T-helper 17 cell (primary cell): ENCODE data around the gene PADI3. TPM values are rescaled to one million over a fixed set of nuclear protein-coding genes. Genes with fewer than 3 reads are reported as not detected.

Experiments
- ATAC-seq: fragments of 150-1000 bp; cut with Tn5 transposase; 2 replicates; pipeline ENCODE4 v1.10.0; 2021; ENCODE audit warnings: mild to moderate bottlenecking, moderate library complexity
- DNase-seq, 3 donors: peaks; one replicate each; pipeline versions ENCODE4 v3.0.0 to v3.0.0-alpha.2; 2020 to 2021
- H3K9me3 ChIP-seq: one replicate; pipeline ENCODE4 v1.7.0; 2013; ENCODE audit warnings: low read length, mild to moderate bottlenecking; ENCODE audit not compliant: control insufficient read depth, poor library complexity, severe bottlenecking
- H3K27ac Mint-ChIP-seq: one replicate; pipeline ENCODE4 v1.8.0; 2022; ENCODE audit warnings: mild to moderate bottlenecking, moderate library complexity, mixed read lengths
- H3K27me3 Mint-ChIP-seq: one replicate; pipeline ENCODE4 v1.8.0; 2022; ENCODE audit warnings: mixed read lengths
- H3K36me3 Mint-ChIP-seq: one replicate; pipeline ENCODE4 v1.8.0; 2022; ENCODE audit warnings: low read depth, mixed read lengths
- H3K4me1 Mint-ChIP-seq: one replicate; pipeline ENCODE4 v1.8.0; 2022; ENCODE audit warnings: mild to moderate bottlenecking, mixed read lengths
- H3K4me3 Mint-ChIP-seq: one replicate; pipeline ENCODE4 v1.8.0; 2022; ENCODE audit warnings: mild to moderate bottlenecking, moderate library complexity, mixed read lengths
- total RNA-seq, 4 donors: library from RNA in 2 of 4; stranded (reverse) in 2 of 4; gene quantifications; one replicate each; pipeline ENCODE4 v1.2.3 and lab custom pipeline; 2022 to 2026

PADI3 gene
- total RNA-seq, 2 donors from 2014 or later, result not detected

DNA sequence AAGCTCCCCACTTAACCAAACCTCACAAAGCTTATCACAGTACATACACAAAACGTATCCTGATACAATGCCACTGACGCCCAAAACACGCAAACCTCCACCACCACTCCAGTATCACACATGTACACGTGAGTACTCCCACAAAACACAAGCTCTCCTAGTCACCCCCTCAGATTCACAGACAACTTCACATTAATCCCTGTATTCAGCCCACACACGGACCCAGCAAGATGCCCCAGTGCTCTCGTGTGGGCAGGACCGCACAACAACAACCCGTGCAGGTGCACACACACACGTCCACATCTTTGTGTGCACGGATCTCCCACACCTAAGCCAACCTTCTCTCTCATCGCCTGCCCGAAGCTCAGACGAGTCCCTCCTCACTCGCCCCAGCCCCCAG lies 26.3 kb upstream of the PADI3 start:
- Mint-ChIP-seq H3K4me3 (no peak overlapping the region), H3K27me3 (peaks cover 23% of the 10 kb centered on the region), H3K27ac (no peak overlapping the region), H3K36me3 (no peaks in the 10 kb centered on the region), H3K4me1 (peaks cover 1% of the 10 kb centered on the region)
- ATAC-seq, result no peak
- H3K9me3 ChIP-seq, result no peaks in the 10 kb centered on the region
- no peak for DNase-seq

DNA sequence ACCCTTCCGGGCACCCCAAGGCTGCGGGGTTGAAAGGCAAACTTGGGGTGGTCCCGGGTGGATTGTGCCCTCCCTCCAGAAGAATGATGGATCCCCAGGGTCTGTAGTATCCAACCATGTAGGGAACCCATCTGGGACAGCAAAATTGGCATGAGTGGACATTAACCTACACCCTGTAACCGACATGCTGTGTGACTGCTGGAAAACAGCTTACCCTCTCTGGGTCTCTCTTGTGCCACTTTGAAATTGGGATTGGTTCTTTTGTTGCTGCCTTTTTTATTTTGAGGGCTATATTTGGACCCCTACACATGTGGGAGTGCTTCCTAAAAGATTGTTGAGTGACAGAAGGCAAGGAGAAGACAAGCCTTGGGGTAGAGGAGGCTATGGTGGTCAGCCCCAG lies 24.5 kb upstream of the PADI3 start:
- DNase-seq (no peak), ATAC-seq (no peak)
- H3K4me1 Mint-ChIP-seq, result peaks cover 2% of the 10 kb centered on the region
- no peaks in the 10 kb centered on the region for H3K36me3 Mint-ChIP-seq
- peaks cover 18% of the 10 kb centered on the region for H3K27me3 Mint-ChIP-seq
- no peak overlapping the region for H3K27ac Mint-ChIP-seq
- no peaks in the 10 kb centered on the region for H3K9me3 ChIP-seq
- H3K4me3 Mint-ChIP-seq, result no peak overlapping the region

DNA sequence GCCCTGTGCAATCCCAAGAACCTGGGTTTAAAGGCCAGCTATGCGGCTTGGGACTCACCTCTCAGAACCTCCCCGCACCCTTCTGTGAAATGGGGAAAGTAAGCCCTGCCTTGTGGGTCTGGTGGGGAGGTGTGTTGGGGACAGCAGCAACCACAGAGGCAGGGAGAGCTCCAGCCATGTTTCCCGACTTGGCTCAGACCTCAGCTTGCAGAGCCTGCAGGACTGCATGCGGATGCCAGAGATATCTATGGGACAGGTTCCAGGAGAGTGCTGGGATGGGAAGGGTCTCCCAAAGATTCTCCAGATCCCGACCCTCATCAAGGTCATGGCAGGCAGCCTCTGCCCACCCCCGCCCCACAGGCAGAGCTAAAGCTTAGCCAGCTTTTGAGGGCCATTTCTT lies 23.8 kb upstream of the PADI3 start:
- ATAC-seq (no peak), DNase-seq (no peak)
- Mint-ChIP-seq H3K36me3 (no peaks in the 10 kb centered on the region), H3K4me3 (no peak overlapping the region), H3K4me1 (peaks cover 2% of the 10 kb centered on the region), H3K27me3 (peaks cover 23% of the 10 kb centered on the region), H3K27ac (no peak overlapping the region)
- H3K9me3 ChIP-seq, result no peaks in the 10 kb centered on the region

DNA sequence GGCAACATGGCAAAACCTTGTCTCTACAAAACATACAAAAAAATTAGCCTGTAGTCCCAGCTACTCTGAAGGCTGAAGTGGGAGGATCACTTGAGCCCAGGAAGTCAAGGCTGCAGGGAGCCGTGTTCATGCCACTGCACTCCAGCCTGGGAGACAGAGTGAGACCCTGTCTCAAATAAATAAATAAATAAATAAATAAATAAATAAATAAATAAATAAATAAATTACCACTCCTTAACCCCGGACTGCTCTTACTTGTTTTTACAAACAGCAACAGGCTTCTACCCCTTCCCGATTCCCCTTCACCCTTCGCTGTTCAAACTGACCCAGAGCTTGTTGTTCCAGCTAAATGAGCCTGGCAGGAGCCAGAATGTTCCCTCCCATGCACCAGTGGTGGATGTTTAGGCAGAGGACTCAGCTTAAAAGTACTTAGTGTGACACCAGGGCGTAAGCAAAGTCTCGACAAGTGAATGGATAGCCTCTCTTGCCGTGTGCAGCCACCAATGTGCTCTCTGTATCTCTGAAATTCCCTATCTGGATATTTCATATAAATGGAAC lies 21.5 kb upstream of the PADI3 start:
- H3K27me3 Mint-ChIP-seq, result peaks cover 13% of the 10 kb centered on the region
- H3K36me3 Mint-ChIP-seq, result no peaks in the 10 kb centered on the region
- ATAC-seq (no peak), DNase-seq (no peak)
- no peak overlapping the region for H3K27ac Mint-ChIP-seq
- H3K4me3 Mint-ChIP-seq, result no peak overlapping the region
- H3K4me1 Mint-ChIP-seq, result peaks cover 2% of the 10 kb centered on the region
- H3K9me3 ChIP-seq, result no peaks in the 10 kb centered on the region

DNA sequence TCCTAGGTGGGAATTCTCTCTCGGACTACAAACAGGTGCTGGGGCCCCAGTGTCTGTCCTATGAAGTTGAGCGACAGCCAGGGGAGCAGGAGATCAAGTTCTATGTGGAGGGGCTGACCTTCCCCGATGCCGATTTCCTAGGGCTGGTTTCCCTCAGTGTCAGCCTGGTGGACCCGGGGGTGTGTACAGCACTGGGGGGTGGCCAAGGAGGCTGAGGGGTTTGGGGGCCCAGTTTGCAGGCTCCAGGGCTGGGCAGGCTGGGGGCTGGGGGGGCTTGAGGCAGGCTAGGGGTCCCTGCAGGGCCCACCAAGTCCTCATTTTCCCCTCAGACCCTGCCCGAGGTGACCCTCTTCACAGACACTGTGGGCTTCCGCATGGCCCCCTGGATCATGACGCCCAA lies 20.3 kb upstream of the PADI3 start:
- DNase-seq (no peak), ATAC-seq (no peak)
- no peaks in the 10 kb centered on the region for H3K9me3 ChIP-seq
- Mint-ChIP-seq H3K4me1 (peaks cover 2% of the 10 kb centered on the region), H3K36me3 (no peaks in the 10 kb centered on the region), H3K27me3 (peaks cover 17% of the 10 kb centered on the region), H3K4me3 (no peak overlapping the region), H3K27ac (no peak overlapping the region)

DNA sequence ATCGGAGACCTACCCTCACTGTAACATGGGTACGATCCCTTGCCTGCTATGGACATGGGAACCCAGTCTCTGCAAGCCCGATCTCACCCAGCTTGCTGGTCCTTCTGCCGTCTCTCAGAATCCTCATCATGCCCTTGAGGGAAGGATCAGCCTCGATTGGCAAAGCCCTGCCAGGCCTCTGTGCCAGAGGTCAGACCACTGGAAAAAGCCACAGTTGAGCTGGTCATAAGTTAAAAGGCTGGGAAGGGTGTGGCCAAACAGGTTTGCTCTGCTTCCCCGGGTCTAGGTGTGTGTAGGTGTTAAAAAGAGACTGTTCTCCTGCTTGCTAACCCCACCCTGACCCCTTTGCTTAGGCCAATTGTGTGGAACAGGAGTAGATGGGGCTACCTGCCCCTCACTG lies 19.5 kb upstream of the PADI3 start:
- Mint-ChIP-seq H3K36me3 (no peaks in the 10 kb centered on the region), H3K4me1 (peaks cover 2% of the 10 kb centered on the region), H3K27me3 (peaks cover 17% of the 10 kb centered on the region), H3K4me3 (no peak overlapping the region), H3K27ac (no peak overlapping the region)
- H3K9me3 ChIP-seq, result no peaks in the 10 kb centered on the region
- ATAC-seq (no peak), DNase-seq (no peak)

DNA sequence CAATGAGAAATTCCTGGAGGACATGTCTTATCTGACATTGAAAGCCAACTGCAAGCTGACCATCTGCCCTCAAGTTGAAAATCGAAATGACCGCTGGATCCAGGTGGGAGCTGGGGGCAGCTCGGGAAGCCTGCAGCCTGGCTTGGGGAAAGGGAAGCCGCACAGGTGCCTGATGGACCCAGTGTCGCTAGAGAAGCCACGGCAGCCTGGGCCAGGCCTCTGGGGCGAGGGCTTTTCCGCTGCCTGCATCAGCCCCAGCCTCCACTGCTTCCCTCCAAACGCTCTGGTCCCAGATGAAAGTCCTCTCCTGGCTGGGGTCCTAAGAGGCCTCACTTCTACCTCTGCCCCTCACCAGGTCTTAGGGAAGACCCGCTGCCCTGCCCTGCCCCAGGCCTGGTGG lies 18.8 kb upstream of the PADI3 start:
- H3K36me3 Mint-ChIP-seq, result no peaks in the 10 kb centered on the region
- no peak overlapping the region for H3K4me3 Mint-ChIP-seq
- no peak overlapping the region for H3K27ac Mint-ChIP-seq
- no peaks in the 10 kb centered on the region for H3K9me3 ChIP-seq
- peaks cover 17% of the 10 kb centered on the region for H3K27me3 Mint-ChIP-seq
- DNase-seq (no peak), ATAC-seq (no peak)
- peaks cover 2% of the 10 kb centered on the region for H3K4me1 Mint-ChIP-seq

DNA sequence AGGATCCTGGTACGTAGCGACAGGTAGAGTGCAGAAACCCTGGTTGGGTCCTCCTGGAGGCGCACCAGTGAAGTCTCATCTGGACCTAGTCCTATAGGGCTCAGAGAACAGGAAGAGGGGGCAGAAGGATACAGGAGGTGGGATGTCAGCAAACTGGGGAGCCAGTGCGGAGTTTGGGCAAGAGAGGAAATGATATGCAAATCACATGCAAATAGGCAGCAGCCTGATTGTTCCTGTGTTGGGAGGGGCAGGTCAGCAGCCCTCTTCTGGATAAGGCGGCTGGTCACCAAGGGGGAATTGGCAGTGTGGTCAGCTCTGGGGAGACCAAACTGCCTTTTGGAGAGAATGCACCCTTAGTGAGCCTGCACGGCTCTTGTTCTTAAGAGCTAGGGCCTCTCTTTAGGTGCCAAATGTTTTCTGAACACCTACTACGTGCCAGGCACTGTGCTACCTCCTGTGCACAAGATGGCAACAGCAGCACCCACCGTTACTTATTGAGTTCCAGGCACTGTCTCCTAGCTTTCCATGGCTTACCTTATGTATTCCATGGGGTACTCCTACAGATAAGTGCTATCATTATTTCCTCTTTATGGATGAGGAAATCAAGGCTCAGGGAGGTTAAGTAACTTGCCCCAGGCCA lies 18.1 kb upstream of the PADI3 start:
- peaks cover 2% of the 10 kb centered on the region for H3K4me1 Mint-ChIP-seq
- H3K36me3 Mint-ChIP-seq, result no peaks in the 10 kb centered on the region
- no peak overlapping the region for H3K27ac Mint-ChIP-seq
- H3K4me3 Mint-ChIP-seq, result no peak overlapping the region
- no peak for DNase-seq
- peaks cover 17% of the 10 kb centered on the region for H3K27me3 Mint-ChIP-seq
- no peaks in the 10 kb centered on the region for H3K9me3 ChIP-seq
- no peak for ATAC-seq

DNA sequence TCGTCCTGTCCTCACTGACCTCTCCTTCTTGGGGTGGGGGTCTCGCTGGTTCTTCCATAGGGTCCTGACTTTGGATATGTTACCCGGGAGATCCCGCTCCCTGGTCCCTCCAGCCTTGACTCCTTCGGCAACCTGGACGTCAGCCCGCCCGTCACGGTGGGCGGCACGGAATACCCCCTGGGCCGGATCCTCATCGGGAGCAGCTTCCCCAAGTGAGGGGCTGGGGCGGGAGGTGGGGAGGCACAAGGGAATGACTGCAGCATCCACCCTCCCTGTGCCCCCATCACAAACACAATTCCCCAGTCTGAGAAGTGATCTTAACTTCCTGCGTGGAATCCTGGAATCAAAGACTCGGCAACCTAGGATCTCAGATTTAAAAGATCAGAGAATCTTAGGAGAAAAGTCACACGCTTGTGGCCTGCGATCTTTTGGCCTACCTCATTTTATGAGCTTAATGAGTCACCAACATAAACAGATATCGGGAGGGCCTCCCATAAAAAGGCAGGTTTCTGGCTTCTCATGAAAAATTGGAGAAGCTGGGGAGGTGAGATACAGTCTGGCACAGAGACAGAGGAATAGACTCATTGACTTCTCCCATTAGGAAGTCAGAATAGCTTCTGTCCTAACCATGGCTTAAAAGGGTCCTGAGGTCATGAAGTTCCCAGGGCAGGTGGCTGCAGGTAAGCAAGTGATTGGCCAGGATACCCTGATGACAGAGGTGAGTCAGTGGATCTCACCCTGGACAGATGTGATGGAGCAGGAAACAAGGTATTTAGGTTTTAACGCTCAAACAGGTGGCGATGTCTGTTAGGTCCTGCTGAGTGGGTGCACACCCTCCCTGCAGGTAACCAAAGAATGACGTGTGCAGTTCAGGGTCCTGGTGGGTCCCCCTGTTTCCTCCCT lies 15.9 kb upstream of the PADI3 start:
- Mint-ChIP-seq H3K4me1 (peaks cover 4% of the 10 kb centered on the region), H3K36me3 (no peaks in the 10 kb centered on the region), H3K27ac (no peak overlapping the region), H3K27me3 (peaks cover 17% of the 10 kb centered on the region), H3K4me3 (no peak overlapping the region)
- no peaks in the 10 kb centered on the region for H3K9me3 ChIP-seq
- ATAC-seq (no peak), DNase-seq (no peak)

DNA sequence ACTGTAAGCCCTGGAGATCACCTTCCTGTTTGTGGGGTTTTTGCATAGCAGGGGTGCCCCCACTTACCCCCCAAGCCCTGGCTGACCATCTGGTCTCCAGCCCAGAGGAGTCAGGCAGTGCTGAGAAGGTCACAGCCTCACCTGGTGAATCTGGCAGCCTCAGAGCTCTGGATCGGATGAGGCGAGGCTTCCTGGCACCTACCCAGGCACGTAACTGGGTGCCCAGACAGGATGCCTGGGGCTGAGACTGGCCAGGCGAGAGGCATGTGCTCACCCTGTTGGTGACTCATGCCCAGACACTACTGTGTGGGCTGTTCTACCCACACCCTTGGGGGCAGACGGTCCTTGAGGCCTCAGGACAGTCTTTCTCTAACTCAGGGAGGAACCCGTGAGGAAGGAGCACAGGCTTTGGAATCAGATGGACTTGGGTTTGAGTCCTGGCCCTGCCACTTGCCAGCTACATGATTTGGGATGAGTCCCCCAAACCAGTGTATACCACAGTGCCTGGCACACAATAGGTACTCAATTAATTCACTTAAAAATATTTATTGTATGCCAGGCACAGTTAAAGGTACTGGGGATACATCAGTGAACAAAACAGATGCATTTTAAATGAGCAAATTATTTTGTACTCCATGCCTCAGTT lies 15.1 kb upstream of the PADI3 start:
- Mint-ChIP-seq H3K27me3 (peaks cover 17% of the 10 kb centered on the region), H3K4me1 (peaks cover 4% of the 10 kb centered on the region), H3K4me3 (no peak overlapping the region), H3K27ac (no peak overlapping the region), H3K36me3 (no peaks in the 10 kb centered on the region)
- DNase-seq, result no peak
- H3K9me3 ChIP-seq, result no peaks in the 10 kb centered on the region
- ATAC-seq, result no peak

DNA sequence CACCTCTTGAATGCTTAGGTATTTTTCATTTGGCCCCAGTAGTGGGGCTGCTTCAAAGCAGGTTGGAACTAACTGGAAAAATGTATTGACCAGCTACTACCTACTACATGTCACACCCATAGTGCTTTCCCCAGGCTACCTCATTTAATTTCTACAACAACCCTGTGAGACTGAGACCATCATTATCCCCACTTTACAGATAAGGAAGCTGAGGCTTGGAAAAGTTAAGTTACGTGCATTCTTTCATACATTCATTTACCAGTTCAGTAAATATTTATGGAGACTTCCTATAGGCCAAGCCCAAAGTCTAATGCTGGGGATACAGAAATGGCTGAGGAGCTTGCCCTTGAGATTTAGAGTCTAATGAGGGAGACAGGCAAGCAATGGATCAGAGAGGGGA lies 14.5 kb upstream of the PADI3 start:
- H3K36me3 Mint-ChIP-seq, result no peaks in the 10 kb centered on the region
- no peaks in the 10 kb centered on the region for H3K9me3 ChIP-seq
- peaks cover 4% of the 10 kb centered on the region for H3K4me1 Mint-ChIP-seq
- H3K27me3 Mint-ChIP-seq, result peaks cover 17% of the 10 kb centered on the region
- DNase-seq (no peak), ATAC-seq (no peak)
- no peak overlapping the region for H3K27ac Mint-ChIP-seq
- no peak overlapping the region for H3K4me3 Mint-ChIP-seq

DNA sequence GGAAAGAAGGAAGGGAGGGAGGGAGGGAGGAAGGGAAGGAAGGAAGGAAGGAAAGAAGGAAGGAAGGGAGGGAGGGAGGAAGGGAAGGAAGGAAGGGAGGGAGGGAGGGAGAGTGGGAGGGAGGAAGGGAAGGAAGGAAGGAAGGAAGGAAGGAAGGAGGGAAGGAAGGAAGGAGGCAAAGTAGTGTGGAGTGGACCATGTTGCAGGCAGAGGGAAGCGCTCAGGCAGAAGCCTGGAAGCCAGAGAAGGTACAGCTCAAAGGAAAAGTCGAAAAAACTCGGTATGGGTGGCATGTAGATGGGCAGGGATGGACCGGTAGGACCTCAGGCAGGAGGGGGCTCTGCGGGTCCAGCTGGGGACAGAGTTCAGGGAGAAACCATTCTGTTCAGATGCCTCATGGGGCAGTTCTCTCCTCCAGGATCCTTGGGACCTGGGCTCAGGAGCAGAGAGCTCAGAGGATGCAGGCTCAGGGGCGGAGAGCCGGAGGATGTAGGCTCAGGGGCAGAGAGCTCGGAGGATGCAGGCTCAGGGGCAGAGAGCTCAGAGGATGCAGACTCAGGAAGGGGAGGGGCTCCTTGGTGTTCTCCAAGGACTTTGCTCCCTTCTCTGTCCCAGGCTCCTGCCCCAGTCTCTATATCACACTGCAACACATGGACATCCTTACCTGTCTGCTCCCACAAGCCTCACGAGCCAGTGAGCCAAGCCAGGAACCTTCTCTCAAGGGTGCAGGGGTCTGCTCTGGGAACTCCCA lies 13.6 kb upstream of the PADI3 start:
- DNase-seq, result no peak
- Mint-ChIP-seq H3K27me3 (peaks cover 12% of the 10 kb centered on the region), H3K4me1 (peaks cover 4% of the 10 kb centered on the region), H3K27ac (no peak overlapping the region), H3K4me3 (no peak overlapping the region), H3K36me3 (no peaks in the 10 kb centered on the region)
- no peaks in the 10 kb centered on the region for H3K9me3 ChIP-seq
- no peak for ATAC-seq
